G401 (cell line): ENCODE measurements around the gene FAM171A2. TPM values are rescaled to one million over a fixed set of nuclear protein-coding genes. Genes with fewer than 3 reads are reported as not detected.
"Not testable (repeated sequence)": the region's sequence is repeated elsewhere in the genome, so short reads cannot be mapped to it uniquely, and the experiment has no call there.

Experiments
- DNase-seq: peaks from one replicate; pipeline ENCODE4 v3.0.0-alpha.2; 2015; ENCODE audit warnings: low spot score
- in situ Hi-C: cut with HindIII; loops from 2 replicates; pipeline ENCODE4 v1.10.0; 2016; ENCODE audit warnings: low sequenced_read_pairs, mixed read lengths
- total RNA-seq: library from RNA; depleted of rRNA; stranded (reverse); fragments of >200 nt; shearing (Covaris generic); gene quantifications from 2 replicates; pipeline ENCODE4 v1.2.3, GENCODE V29; 2014

Gene FAM171A2
- total RNA-seq, 1 experiment from 2014 or later, result 22.2 TPM

- DNase-seq, in situ Hi-C loops: not testable (repeated sequence)
Observed at GRCh38 chr17:44365051-44365450, 1.4 kb upstream of the FAM171A2 start.

- in situ Hi-C loops, result no loop called here
Observed at GRCh38 chr17:44362949-44363612, 572 bp downstream of the FAM171A2 start.

GRCh38 chr17:44362459-44362948 lies 1.1 kb downstream of the FAM171A2 start:
- no peak for DNase-seq
- in situ Hi-C loops, result no loop called here

More at GRCh38 chr17:44362949-44363612, 572 bp downstream of the FAM171A2 start:
- no peak for DNase-seq

GRCh38 chr17:44361292-44362260 lies 2.1 kb downstream of the FAM171A2 start:
- in situ Hi-C loops, result no loop called here
- DNase-seq, result peak; percentile 25

- in situ Hi-C loops, result no loop called here
- DNase-seq, result peak; percentile 75
Observed at GRCh38 chr17:44360826-44361225, 2.8 kb downstream of the FAM171A2 start.

- no peak for DNase-seq
- in situ Hi-C loops, result no loop called here
Observed at GRCh38 chr17:44360144-44360533, 3.5 kb downstream of the FAM171A2 start.

- in situ Hi-C loops, result no loop called here
- no peak for DNase-seq
Observed at GRCh38 chr17:44359458-44360143, 4.1 kb downstream of the FAM171A2 start.

- in situ Hi-C loops, result no loop called here
Observed at GRCh38 chr17:44359006-44359405, 4.6 kb downstream of the FAM171A2 start.

GRCh38 chr17:44358066-44358465 lies 5.6 kb downstream of the FAM171A2 start:
- no peak for DNase-seq
- in situ Hi-C loops, result no loop called here

More at GRCh38 chr17:44359006-44359405, 4.6 kb downstream of the FAM171A2 start:
- DNase-seq, result no peak

- DNase-seq, result peak; percentile 27
- in situ Hi-C loops, result no loop called here
Observed at GRCh38 chr17:44356241-44356640, 7.4 kb downstream of the FAM171A2 start.

- no peak for DNase-seq
- in situ Hi-C loops, result no loop called here
Observed at GRCh38 chr17:44355642-44356099, 8.0 kb downstream of the FAM171A2 start.

GRCh38 chr17:44354582-44355561 lies 8.8 kb downstream of the FAM171A2 start:
- DNase-seq, result peak; percentile 12
- in situ Hi-C loops, result no loop called here

GRCh38 chr17:44353672-44354331 lies 9.9 kb downstream of the FAM171A2 start:
- in situ Hi-C loops, result no loop called here
- no peak for DNase-seq

- DNase-seq, result no peak
- in situ Hi-C loops, result no loop called here
Observed at GRCh38 chr17:44352828-44353671, 10.6 kb downstream of the FAM171A2 start.

GRCh38 chr17:44351961-44352827 lies 11.5 kb downstream of the FAM171A2 start:
- in situ Hi-C loops, result no loop called here
- DNase-seq, result no peak

GRCh38 chr17:44351464-44351863 lies 12.2 kb downstream of the FAM171A2 start:
- in situ Hi-C loops, result no loop called here
- no peak for DNase-seq
